PC-3 (cell line): ENCODE measurements around the gene TRIM23.

Experiments used
- CTCF ChIP-seq: fragments of 300-600 bp; sonication (generic); conservative IDR thresholded peaks from 2 replicates; pipeline ENCODE4 v1.5.1; 2017; ENCODE audit warnings: antibody characterized with exemption, low read depth, mild to moderate bottlenecking, low read length
- EZH2phosphoT487 ChIP-seq: fragments of 300-600 bp; sonication (generic); IDR thresholded peaks from 2 replicates; pipeline ENCODE4 v1.6.1; 2018; ENCODE audit warnings: mild to moderate bottlenecking, antibody characterized with exemption, low read length, borderline replicate concordance

GRCh38 chr5:65654713-65655112, 30.6 kb upstream of the TRIM23 start:
- no peak for TF ChIP-seq EZH2phosphoT487
- no peak for TF ChIP-seq CTCF
